Cardiac muscle cell (in vitro differentiated cells and primary cell): Measurements from ENCODE around the gene MESD. TPM values are rescaled to one million over a fixed set of nuclear protein-coding genes. Genes with fewer than 3 reads are reported as not detected.
A peak's percentile ranks its signal among the peaks of the same experiment; 100 is the strongest.

Experiments used
- DNase-seq, 2 donors: peaks; one replicate each; pipeline versions ENCODE4 v3.0.0 to v3.0.0-alpha.2; 2010 to 2017; ENCODE audit warnings: low read depth in 1 of 2, low spot score in 1 of 2
- H3K27ac ChIP-seq: fragments of 200-600 bp; sonication (generic); 2 replicates; pipeline ENCODE4 v1.5.1; 2016
- H3K27me3 ChIP-seq: fragments of 200-600 bp; sonication (generic); 2 replicates; pipeline ENCODE4 v1.6.0; 2016; ENCODE audit warnings: control low read depth
- H3K36me3 ChIP-seq: fragments of 200-600 bp; sonication (generic); 2 replicates; pipeline ENCODE4 v1.5.1; 2016; ENCODE audit warnings: control low read depth
- H3K4me1 ChIP-seq: fragments of 200-600 bp; sonication (generic); 2 replicates; pipeline ENCODE4 v1.8.1; 2017; ENCODE audit warnings: low read depth, mild to moderate bottlenecking, mixed run types
- H3K4me3 ChIP-seq: fragments of 200-600 bp; sonication (generic); 2 replicates; pipeline ENCODE4 v1.5.1; 2016; ENCODE audit warnings: mild to moderate bottlenecking
- H3K9me3 ChIP-seq: fragments of 200-600 bp; sonication (generic); 2 replicates; pipeline ENCODE4 v1.5.1; 2017; ENCODE audit warnings: low read depth, mild to moderate bottlenecking, control low read depth
- CTCF ChIP-seq: IDR thresholded peaks from 2 replicates; pipeline ENCODE4 v1.5.1; 2012; ENCODE audit warnings: low read depth, mild to moderate bottlenecking, low read length
- polyA plus RNA-seq: library from polyadenylated mRNA; unstranded; fragments of >200 nt; fragmentation: Nextera tagmentation; extraction: Ambion mirVana; gene quantifications from 2 replicates; pipeline ENCODE4 v1.2.1, GENCODE V29; 2016
- total RNA-seq: library from RNA; depleted of rRNA; stranded (reverse); fragments of >200 nt; gene quantifications from 2 replicates; pipeline ENCODE4 v1.2.3, GENCODE V29; 2016

MESD gene
- total and polyA plus RNA-seq, 2 experiments from 2014 or later = 20.1 to 35.8 TPM

GRCh38 chr15:81025721-81026370, 36.2 kb upstream of the MESD start:
- no peak for DNase-seq
- Histone ChIP-seq H3K9me3 (no peaks in the 10 kb centered on the region), H3K27me3 (no peaks in the 10 kb centered on the region), H3K27ac (no peak overlapping the region), H3K4me3 (no peak overlapping the region), H3K4me1 (no peaks in the 10 kb centered on the region), H3K36me3 (no peaks in the 10 kb centered on the region)
- TF ChIP-seq CTCF = no peak

DNA sequence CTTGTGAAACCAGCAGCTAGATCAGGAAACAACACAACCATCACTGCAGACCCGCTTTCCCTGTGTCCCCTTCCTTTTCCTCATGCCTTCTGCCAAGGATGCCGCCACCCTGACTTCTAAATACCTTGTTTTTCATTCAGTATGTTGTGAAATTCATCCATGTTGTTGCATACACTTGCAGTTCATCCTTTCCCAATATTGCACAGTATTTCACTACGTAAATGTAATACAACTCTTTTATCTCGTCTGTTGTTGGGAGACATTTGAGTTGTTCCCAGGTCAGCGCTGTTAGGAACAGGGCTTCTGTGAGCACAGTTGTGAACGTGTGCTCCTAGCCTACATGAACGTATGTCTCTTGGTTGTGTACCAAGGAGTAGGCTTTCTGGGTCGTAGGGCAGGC, 35.3 kb upstream of the MESD start:
- no peak for TF ChIP-seq CTCF

GRCh38 chr15:81024265-81024872, 34.8 kb upstream of the MESD start:
- H3K27me3 ChIP-seq = no peaks in the 10 kb centered on the region
- H3K4me3 ChIP-seq = no peak overlapping the region
- H3K36me3 ChIP-seq = no peaks in the 10 kb centered on the region
- no peak for TF ChIP-seq CTCF
- no peak overlapping the region for H3K27ac ChIP-seq
- H3K9me3 ChIP-seq = no peaks in the 10 kb centered on the region
- no peak for DNase-seq
- H3K4me1 ChIP-seq = no peaks in the 10 kb centered on the region

More for the DNA sequence above, 35.3 kb upstream of the MESD start:
- DNase-seq = no peak
- Histone ChIP-seq H3K27ac (no peak overlapping the region), H3K9me3 (no peaks in the 10 kb centered on the region), H3K27me3 (no peaks in the 10 kb centered on the region), H3K4me3 (no peak overlapping the region), H3K36me3 (no peaks in the 10 kb centered on the region), H3K4me1 (no peaks in the 10 kb centered on the region)

GRCh38 chr15:81023483-81024264, 34.1 kb upstream of the MESD start:
- peak in 1 of 2 donors; percentile 74 for DNase-seq
- Histone ChIP-seq H3K4me1 (no peaks in the 10 kb centered on the region), H3K4me3 (no peak overlapping the region), H3K36me3 (no peaks in the 10 kb centered on the region), H3K9me3 (no peaks in the 10 kb centered on the region), H3K27me3 (no peaks in the 10 kb centered on the region), H3K27ac (no peak overlapping the region)
- no peak for TF ChIP-seq CTCF

GRCh38 chr15:81021321-81021720, 31.7 kb upstream of the MESD start:
- no peak overlapping the region for H3K27ac ChIP-seq
- no peaks in the 10 kb centered on the region for H3K9me3 ChIP-seq
- DNase-seq = no peak
- H3K27me3 ChIP-seq = no peaks in the 10 kb centered on the region
- no peaks in the 10 kb centered on the region for H3K4me1 ChIP-seq
- no peaks in the 10 kb centered on the region for H3K36me3 ChIP-seq
- TF ChIP-seq CTCF = no peak
- H3K4me3 ChIP-seq = no peak overlapping the region
